SK-N-SH (cell line): ENCODE measurements around the gene EVA1A. TPM values are rescaled to one million over a fixed set of nuclear protein-coding genes. Genes with fewer than 3 reads are reported as not detected.

Experiments used
- CTCF ChIA-PET: fragments of 300-600, 350-600 bp; formaldehyde crosslinking; extraction: SDS; loops from one replicate; lab custom pipeline; 2021; lab: Yijun Ruan, JAX
- POLR2A ChIA-PET: fragments of 350-600 bp; sonication (Branson Sonifier 250); formaldehyde crosslinking; extraction: SDS; loops from one replicate; lab custom pipeline; 2020; ENCODE audit warnings: antibody characterized with exemption, inconsistent platforms; lab: Yijun Ruan, JAX
- DNase-seq: peaks from one replicate; pipeline ENCODE4 v3.0.0; 2012
- H2AFZ ChIP-seq: fragments of 200-600 bp; sonication (generic); 2 replicates; pipeline ENCODE4 v1.8.1; 2016; ENCODE audit warnings: antibody characterized with exemption, mild to moderate bottlenecking, low read depth
- H3F3A ChIP-seq: fragments of 200-600 bp; sonication (generic); replicated peaks from 2 replicates; pipeline ENCODE3; 2016; ENCODE audit warnings: antibody characterized with exemption, mild to moderate bottlenecking; ENCODE audit not compliant: insufficient read depth
- H3K27ac ChIP-seq, 2 experiments: fragments of 200-500 bp in 1 of 2; fragments of 200-600 bp in 1 of 2; sonication (Bioruptor generic) in 1 of 2; sonication (generic), shearing (Covaris generic) in 1 of 2; 2 replicates each; pipeline versions ENCODE4 v1.5.1 to v1.6.1; 2014 to 2016; ENCODE audit warnings: low read depth in 2 of 2, inconsistent platforms in 1 of 2, low read length in 1 of 2, mild to moderate bottlenecking in 1 of 2, mixed read lengths in 1 of 2
- H3K27me3 ChIP-seq: fragments of 200-600 bp; sonication (generic), shearing (Covaris generic); 2 replicates; pipeline ENCODE4 v1.6.1; 2016; ENCODE audit warnings: mixed run types; ENCODE audit not compliant: insufficient read depth
- H3K36me3 ChIP-seq, 2 experiments: fragments of 200-500 bp in 1 of 2; fragments of 200-600 bp in 1 of 2; sonication (Bioruptor generic) in 1 of 2; sonication (generic) in 1 of 2; replicated peaks in 1 of 2; 2 replicates each; pipeline versions ENCODE3 to v1.5.1; 2014 to 2016; ENCODE audit warnings: low read length in 1 of 2, mild to moderate bottlenecking in 1 of 2; ENCODE audit not compliant: insufficient read depth in 2 of 2, control insufficient read depth in 1 of 2
- H3K4me1 ChIP-seq, 2 experiments: fragments of 200-500 bp in 1 of 2; fragments of 200-600 bp in 1 of 2; sonication (Bioruptor generic) in 1 of 2; sonication (generic), shearing (Covaris generic) in 1 of 2; 2 replicates each; pipeline versions ENCODE4 v1.5.1 to v1.6.1; 2014 to 2016; ENCODE audit warnings: low read depth in 1 of 2, low read length in 1 of 2, mixed run types in 1 of 2; ENCODE audit not compliant: insufficient read depth in 2 of 2, control insufficient read depth in 1 of 2
- H3K4me2 ChIP-seq: fragments of 200-600 bp; sonication (generic), shearing (Covaris generic); 2 replicates; pipeline ENCODE4 v1.6.1; 2017; ENCODE audit warnings: mixed run types
- H3K4me3 ChIP-seq, 2 experiments: fragments of 200-500 bp in 1 of 2; fragments of 200-600 bp in 1 of 2; sonication (Bioruptor generic) in 1 of 2; sonication (generic), shearing (Covaris generic) in 1 of 2; 2 replicates each; pipeline versions ENCODE4 v1.5.1 to v1.8.1; 2014 to 2016; ENCODE audit warnings: low read depth in 2 of 2, inconsistent platforms in 1 of 2, low read length in 1 of 2, mild to moderate bottlenecking in 1 of 2, mixed read lengths in 1 of 2, moderate library complexity in 1 of 2
- H3K79me2 ChIP-seq: fragments of 200-600 bp; sonication (generic); 2 replicates; pipeline ENCODE4 v1.8.1; 2017; ENCODE audit warnings: mild to moderate bottlenecking; ENCODE audit not compliant: insufficient read depth
- H3K9ac ChIP-seq: fragments of 200-600 bp; sonication (generic); 2 replicates; pipeline ENCODE4 v1.6.1; 2017; ENCODE audit warnings: mixed run types
- H3K9me2 ChIP-seq: fragments of 200-600 bp; sonication (generic); 2 replicates; pipeline ENCODE4 v1.6.1; 2017; ENCODE audit warnings: mixed run types
- H3K9me3 ChIP-seq: fragments of 200-600 bp; sonication (generic); 2 replicates; pipeline ENCODE4 v1.6.1; 2017; ENCODE audit warnings: mixed run types, mild to moderate bottlenecking, moderate library complexity
- H4K20me1 ChIP-seq: fragments of 200-600 bp; sonication (generic); 2 replicates; pipeline ENCODE4 v1.6.1; 2017; ENCODE audit warnings: mild to moderate bottlenecking, mixed run types; ENCODE audit not compliant: insufficient read depth
- FOXJ3 ChIP-seq: sonication (generic); formaldehyde crosslinking; IDR thresholded peaks from 2 replicates; pipeline ENCODE4 v1.5.1; 2020; ENCODE audit warnings: mild to moderate bottlenecking, missing genetic modification reagents
- GABPA ChIP-seq: IDR thresholded peaks from 2 replicates; pipeline ENCODE4 v1.4.0; 2012; ENCODE audit warnings: low read depth, mild to moderate bottlenecking
- MAX ChIP-seq: IDR thresholded peaks from 2 replicates; pipeline ENCODE4 v1.4.0; 2012; ENCODE audit warnings: low read depth
- MEF2A ChIP-seq: IDR thresholded peaks from 2 replicates; pipeline ENCODE4 v1.4.0; 2012; ENCODE audit warnings: low read depth, borderline replicate concordance
- PBX3 ChIP-seq: IDR thresholded peaks from 2 replicates; pipeline ENCODE4; 2012
- POLR2AphosphoS5 ChIP-seq: IDR thresholded peaks from 2 replicates; pipeline ENCODE4 v1.6.1; 2012; ENCODE audit warnings: low read depth, low read length
- RCOR1 ChIP-seq: fragments of 150-350 bp; IDR thresholded peaks from 2 replicates; pipeline ENCODE4 v1.6.1; 2017; ENCODE audit warnings: antibody characterized with exemption, low read length
- REST ChIP-seq: IDR thresholded peaks from 2 replicates; pipeline ENCODE4 v1.6.1; 2012; ENCODE audit warnings: mild to moderate bottlenecking, low read depth, low read length, moderate library complexity
- SMC3 ChIP-seq: IDR thresholded peaks from 2 replicates; pipeline ENCODE4 v1.6.1; 2012; ENCODE audit warnings: low read depth, low read length, improper control_type of control experiment
- TCF12 ChIP-seq: IDR thresholded peaks from 2 replicates; pipeline ENCODE4 v1.4.0; 2012
- TEAD4 ChIP-seq: IDR thresholded peaks from 2 replicates; pipeline ENCODE4 v1.4.0; 2012; ENCODE audit warnings: mild to moderate bottlenecking, borderline replicate concordance; ENCODE audit not compliant: insufficient read depth
- USF1 ChIP-seq: IDR thresholded peaks from 2 replicates; pipeline ENCODE4 v1.4.0; 2012; ENCODE audit warnings: low read depth, borderline replicate concordance
- WGBS: methylation state at CpG from one replicate; pipeline ENCODE4 v1.1.6; 2017; ENCODE audit warnings: low lambda C conversion rate; 5-methylcytosine and 5-hydroxymethylcytosine counted together
- polyA plus RNA-seq, 3 experiments: library from polyadenylated mRNA; depleted of rRNA; stranded (reverse); fragments of >200 nt; gene quantifications; 2 replicates each; pipeline ENCODE4 v1.2.3, GENCODE V29; 2012

Gene EVA1A
- polyA plus RNA-seq, 1 of the 3 experiments (the other 2 are of a cell fraction), result 93.0 TPM

- no peaks in the 10 kb centered on the region for H3K27me3 ChIP-seq
- no peak for TF ChIP-seq POLR2AphosphoS5
- no peak for TF ChIP-seq FOXJ3 (CRISPR knock-in tag)
- no peak for TF ChIP-seq PBX3
- no peak for TF ChIP-seq MAX
- TF ChIP-seq MEF2A, result no peak
- no peak for TF ChIP-seq RCOR1
- TF ChIP-seq GABPA, result no peak
- TF ChIP-seq TEAD4, result no peak
- no peak for TF ChIP-seq SMC3
- TF ChIP-seq USF1, result no peak
- no peak for TF ChIP-seq REST
- TF ChIP-seq TCF12, result no peak
- ChIA-PET POLR2A (no interaction called here), CTCF (no interaction called here)
- H3K9me3 ChIP-seq, result peaks cover 6% of the 10 kb centered on the region; the same call in 1 of the 2 replicates
- H3K36me3 ChIP-seq, result peaks cover 92 to 94% of the 10 kb centered on the region in 2 experiments
- no peak overlapping the region for H3K4me3 ChIP-seq
- no peaks in the 10 kb centered on the region for H3K4me1 ChIP-seq
- H3F3A ChIP-seq, result peaks cover 17% of the 10 kb centered on the region
- peaks cover 98% of the 10 kb centered on the region for H3K79me2 ChIP-seq
- H3K9ac ChIP-seq, result no peak overlapping the region
- 94% methylated on average over 6 of the region's 6 CpGs for WGBS
- no peak overlapping the region for H3K4me2 ChIP-seq
- no peaks in the 10 kb centered on the region for H3K9me2 ChIP-seq
- no peak for DNase-seq
- H3K27ac ChIP-seq, result no peak overlapping the region
- peaks cover 59% of the 10 kb centered on the region for H4K20me1 ChIP-seq
- no peak overlapping the region for H2AFZ ChIP-seq
Observed at GRCh38 chr2:75517547-75518230, 43.0 kb downstream of the EVA1A start.
